Stimulated activated CD8-positive, alpha-beta memory T cell treated with anti-CD3 and anti-CD28 coated beads, Interleukin-2, amount 100 ng/mL, for 1 hour (primary cell): Measurements from ENCODE around the gene COMTD1.
"Not testable (repeated sequence)": the region's sequence is repeated elsewhere in the genome, so short reads cannot be mapped to it uniquely, and the experiment has no call there.

Experiments
- DNase-seq, 2 donors: peaks; one replicate each; pipeline ENCODE4 v3.0.0-alpha.2; 2020; ENCODE audit warnings: low read depth in 2 of 2

Gene COMTD1

DNA sequence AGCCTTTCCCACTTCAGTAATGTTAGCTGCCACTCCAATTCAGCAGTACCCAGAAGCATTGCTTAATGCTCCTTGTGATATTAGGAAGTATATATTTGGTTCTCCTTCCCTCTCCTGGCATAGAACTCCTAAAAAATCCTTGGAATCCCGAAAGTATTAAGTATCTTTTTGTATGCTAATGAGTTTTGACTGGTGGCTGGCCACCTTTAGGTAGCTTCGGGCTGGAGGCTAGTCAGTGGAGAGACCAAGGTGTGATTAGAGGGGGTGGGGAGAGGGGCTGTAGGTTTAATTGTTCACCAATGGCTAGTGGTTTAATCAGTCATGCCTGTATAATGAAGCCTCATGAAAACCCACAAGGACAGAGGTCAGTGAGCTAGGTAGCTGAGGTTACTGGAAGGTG is 12.2 kb downstream of the COMTD1 start:
- no peak for DNase-seq

DNA sequence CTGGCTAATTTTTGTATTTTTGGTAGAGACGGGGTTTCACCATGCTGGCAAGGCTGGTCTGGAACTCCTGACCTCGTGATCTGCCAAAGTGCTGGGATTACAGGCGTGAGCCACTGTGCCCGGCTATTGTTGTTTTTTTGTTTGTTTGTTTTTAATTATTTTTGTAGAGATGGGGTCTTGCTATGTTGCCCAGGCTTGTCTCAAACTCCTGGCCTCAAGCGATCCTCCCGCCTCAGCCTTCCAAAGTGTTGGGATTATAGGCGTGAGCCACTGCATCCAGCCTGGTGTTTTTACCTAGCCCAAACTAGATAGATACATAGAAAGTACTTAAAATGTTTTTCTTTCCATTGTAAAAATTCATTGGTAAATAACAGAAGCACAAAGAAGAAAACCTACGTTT is 14.3 kb downstream of the COMTD1 start:
- not testable (repeated sequence) for DNase-seq

DNA sequence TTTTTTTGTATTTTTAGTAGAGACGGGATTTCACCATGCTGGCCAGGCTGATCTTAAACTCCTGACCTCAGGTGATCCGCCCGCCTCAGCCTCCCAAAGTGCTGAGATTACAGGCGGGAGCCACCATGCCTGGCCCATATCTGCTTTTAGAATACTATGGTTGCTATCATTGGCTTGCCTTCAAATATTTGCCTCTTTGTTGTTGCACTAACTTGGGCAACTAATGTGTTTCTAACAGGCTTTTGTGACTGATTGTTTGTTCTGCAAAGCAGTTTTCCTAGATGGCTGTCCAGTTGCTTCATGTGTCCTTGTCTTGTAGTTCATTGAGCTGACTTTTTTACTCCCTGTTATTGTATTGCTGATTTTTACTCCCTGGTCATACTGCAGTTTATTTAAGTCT is 15.5 kb downstream of the COMTD1 start:
- DNase-seq: no peak

DNA sequence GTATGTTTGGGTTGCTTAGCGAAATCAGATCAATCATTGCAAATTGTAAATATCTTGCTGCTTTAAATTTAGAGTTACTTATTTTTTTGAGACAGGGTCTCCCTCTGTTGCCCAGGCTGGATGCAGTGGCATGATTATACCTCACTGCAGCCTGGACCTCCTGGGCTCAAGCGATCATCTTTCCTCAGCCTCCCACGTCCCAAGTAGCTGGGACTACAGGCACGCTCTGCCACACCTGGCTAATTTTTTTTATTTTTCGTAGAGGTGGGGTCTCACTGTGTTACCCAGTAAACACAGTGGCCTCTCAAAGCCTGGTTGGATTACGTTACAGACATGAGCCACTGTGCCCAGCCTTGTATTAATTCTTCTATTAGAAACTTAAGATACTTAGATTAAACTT is 23.4 kb downstream of the COMTD1 start:
- DNase-seq: no peak

DNA sequence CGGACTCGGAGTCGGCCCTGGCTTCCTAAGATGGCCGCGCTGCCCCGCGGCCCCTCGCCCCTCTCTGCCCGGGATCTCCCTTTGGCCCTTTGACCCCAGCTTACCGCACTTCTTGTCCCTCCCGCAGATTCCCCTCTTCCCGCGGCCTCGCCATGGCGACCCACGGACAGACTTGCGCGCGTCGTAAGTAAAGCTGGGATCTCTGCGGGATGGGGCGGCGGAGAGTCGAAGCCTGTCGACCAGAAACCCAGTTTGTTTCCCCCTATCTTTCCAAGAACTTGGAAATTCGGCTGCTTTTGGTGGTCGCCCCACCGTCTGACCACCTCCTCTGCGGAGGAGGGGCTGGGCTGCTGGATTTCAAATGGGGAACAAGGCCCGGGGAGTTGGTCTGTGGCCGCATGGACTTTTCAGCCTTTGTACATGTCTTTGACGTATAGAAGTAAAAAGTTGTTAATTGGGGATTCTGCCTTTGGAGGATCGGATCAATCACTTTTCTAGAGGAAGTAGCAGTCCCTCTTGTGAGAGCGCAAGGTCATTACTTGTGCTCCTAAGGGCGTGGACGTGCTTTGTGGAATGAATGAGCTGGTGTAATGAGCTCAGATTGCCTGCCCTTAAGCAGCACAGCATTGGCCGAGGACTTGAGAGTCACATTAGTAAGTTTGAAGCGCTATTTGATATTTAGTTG is 24.6 kb downstream of the COMTD1 start:
- DNase-seq: no peak

- DNase-seq: peak; percentile 93 to 94
Measured at GRCh38 chr10:75210282-75211006, 25.3 kb downstream of the COMTD1 start, which contains the start of gene VDAC2. TSS of gene VDAC2 (plus strand) at chr10:75210796. CDS start at chr10:75211159, 363 bp downstream.

- DNase-seq: peak; percentile 48 to 62
Measured at GRCh38 chr10:75209921-75210281, 25.9 kb downstream of the COMTD1 start.

DNA sequence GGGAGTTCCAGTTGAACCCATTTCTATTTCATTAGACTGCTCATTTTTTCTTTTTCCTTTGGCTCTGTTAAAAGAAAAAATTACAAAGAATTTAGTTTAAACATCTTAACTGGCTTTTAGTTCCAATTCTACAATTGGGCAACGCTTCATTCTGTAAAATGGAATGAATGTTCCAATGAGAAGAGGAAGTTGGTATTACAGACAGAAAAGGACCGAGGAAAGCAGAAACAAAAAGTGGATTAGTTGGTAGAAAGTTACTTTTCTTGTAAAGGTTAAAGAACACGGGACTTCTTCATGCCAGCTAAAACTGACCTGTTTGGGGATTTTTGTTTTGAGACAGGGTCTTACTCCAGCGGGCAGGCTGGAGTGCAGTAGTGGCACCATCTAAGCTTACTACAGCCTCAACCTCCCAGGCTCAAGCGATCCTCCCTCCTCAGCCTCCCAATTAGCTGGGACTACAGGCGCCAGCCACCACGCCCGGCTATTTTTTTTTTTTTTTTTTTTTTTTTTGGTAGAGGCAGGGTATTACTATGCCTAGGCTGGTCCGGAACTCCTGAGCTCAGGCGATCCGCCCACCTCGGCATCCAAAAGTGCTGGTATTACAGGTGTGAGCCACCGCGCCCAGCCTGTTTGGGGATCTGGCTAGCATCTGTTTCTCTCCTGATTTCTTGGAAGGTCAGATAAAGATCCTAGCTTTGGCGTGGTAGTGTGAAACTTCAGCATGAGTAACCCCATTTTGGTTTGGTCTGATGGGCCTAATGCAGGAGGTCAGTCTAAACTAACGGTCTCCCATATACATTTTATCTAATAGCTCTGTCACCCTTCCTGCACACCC is 26.5 kb downstream of the COMTD1 start:
- no peak for DNase-seq

GRCh38 chr10:75208181-75208580 is 27.6 kb downstream of the COMTD1 start:
- no peak for DNase-seq

DNA sequence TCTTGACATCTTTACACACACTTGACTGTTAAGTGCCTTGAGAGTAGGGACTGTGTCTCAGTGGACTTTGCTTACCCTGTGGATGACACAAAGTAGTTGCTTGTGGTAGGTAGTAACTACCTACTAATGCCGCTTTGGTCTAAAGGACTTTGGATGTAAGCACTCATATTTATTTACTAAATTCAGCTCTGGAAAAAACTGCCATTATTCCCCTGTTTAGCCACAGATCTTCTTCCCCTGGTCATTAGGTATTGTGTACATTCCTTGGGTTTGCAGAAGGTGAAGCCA is 28.0 kb downstream of the COMTD1 start:
- DNase-seq: no peak

- DNase-seq: no peak
Measured at GRCh38 chr10:75207079-75207856, 28.5 kb downstream of the COMTD1 start.

DNA sequence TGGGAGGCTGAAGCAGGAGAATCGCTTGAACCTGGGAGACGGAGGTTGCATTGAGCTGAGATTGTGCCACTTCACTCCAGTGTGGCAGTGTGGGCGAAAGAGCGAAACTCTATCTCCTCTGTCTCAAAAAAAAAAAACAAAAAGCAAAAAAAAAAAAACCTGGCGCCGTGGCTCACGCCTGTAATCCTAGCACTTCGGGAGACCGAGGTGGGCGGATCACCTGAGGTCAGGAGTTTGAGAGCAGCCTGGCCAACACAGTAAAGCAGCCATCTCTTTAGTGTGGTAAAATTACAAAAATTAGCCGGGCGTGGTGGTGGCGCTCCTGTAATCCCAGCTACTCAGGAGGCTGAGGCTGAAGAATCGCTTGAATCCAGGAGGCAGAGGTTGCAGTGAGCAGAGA is 29.1 kb downstream of the COMTD1 start:
- not testable (repeated sequence) for DNase-seq

- DNase-seq: no peak
Measured at GRCh38 chr10:75205908-75206307, 29.8 kb downstream of the COMTD1 start.

- no peak for DNase-seq
Measured at GRCh38 chr10:75203724-75204123, 32.0 kb downstream of the COMTD1 start.

- DNase-seq: not testable (repeated sequence)
Measured at GRCh38 chr10:75203046-75203620, 32.6 kb downstream of the COMTD1 start.

DNA sequence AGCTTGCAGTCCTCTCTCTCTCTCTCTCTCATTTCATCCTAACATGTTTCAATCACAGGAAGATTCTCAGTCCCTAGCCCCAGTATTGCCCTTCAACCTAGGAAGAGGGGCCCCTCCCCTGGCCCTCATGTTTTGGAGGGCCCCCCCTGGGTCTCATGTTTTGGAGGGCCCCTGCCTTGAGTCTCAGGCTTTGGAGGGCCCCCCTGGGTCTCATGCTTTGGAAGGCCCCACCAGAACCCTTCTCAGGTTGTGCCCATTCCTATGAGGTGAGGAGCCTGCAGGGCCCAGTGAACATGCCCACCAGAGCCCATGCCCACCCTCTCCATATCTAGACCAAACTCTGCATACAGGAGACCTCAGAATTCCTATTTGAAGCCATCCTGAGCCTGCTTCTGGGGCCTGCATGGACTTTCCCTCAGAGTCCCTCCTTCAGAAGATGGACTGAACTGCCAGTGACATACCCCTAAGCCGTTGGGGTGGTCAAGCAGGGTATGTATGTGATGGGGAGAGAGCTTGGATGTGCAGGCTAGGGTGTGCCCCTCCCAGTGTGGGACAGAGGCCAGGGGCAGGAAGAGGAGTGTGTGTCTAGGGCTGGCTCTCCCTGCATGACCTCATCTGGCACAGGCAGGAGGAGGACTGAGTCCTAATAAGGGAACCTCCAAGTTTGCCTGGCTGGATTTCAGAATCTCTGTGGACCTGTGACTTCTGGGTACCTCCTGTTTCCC is 33.3 kb downstream of the COMTD1 start:
- DNase-seq: no peak

DNA sequence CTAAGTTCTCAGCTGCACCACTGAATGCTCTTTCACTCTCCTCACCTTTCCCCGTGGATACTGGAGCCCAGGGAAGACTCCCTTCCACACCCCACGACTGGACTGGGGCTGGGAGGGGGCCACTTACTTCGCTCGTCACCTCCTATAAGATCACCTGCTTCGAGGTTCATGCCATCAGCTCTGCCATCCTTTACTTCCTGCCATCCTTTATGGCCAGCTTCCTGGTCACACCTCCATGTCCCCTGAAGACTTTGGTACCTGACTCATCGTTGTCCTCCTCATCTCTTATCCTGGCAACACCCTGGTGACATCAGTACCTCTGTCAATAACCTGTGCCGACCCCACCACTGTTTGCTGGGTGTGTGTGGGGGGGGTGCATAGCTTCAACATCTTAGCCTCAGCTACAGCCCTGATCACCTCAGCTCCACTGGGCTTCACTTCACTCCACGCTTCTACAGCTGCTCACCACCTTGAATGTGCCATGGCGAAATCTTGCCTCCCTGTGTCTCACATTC is 33.9 kb downstream of the COMTD1 start:
- no peak for DNase-seq

- DNase-seq: not testable (repeated sequence)
Measured at GRCh38 chr10:75199949-75200348, 35.8 kb downstream of the COMTD1 start.

DNA sequence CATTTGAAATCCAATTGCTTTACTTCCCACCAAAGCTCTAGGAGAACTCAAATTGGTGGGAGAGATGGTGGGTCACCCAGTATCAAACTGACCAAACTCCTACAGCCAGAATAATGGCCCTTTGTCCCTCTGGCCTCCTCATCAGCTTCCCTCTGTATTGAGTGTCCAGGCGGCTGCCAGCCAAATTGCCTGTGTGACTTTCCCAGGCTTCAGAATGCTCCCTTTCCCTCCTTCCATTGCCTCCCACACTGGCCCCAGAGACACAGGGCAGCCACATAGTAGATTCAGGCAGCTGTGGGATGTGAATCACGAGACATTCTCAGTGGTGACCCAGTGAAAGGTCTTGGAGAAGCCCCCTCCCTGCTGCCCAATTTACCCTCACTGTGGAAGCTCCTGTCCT is 37.9 kb downstream of the COMTD1 start:
- no peak for DNase-seq

DNA sequence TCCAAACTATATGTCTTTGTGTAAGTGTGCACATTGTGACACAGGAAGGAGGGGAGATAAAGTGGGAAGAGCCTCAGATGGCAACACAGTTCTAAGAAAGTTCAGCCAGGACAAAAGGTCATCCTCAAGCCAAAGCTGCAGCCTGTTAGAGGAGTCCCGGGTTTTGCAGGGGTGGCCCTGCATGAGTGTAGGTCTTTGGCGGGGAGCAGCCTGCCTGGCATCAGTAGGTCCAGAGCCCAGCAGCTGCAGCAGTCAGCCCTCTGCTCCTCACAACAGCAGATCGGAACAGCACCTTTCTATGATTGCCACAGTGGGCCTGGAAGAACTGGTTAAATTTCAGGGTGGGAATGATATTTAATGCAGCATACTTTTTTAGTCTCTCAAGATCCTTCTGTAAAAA is 38.7 kb downstream of the COMTD1 start:
- no peak for DNase-seq
